ENCODE results near the gene CASK.

DNA sequence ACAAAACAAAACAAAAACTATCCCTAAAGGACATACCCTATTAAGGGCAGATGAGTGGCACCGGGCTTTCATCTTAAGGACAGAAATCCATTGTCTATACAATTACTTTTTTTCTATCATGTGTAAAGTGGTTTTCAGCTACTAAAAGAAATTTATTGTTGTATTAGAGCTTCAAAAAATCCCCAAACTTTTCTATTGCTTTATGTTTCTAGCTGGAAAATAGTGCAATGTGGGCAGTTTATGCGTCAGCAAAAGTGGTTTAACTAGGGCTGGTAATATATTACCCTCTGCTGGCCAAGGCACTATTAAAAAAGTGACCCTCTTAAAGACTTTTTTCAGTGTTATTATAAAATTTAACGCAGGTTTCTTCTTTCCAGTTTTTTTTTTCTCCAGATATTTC, 214.9 kb downstream of the CASK start:
- TF ChIP-seq, protein P1, sequence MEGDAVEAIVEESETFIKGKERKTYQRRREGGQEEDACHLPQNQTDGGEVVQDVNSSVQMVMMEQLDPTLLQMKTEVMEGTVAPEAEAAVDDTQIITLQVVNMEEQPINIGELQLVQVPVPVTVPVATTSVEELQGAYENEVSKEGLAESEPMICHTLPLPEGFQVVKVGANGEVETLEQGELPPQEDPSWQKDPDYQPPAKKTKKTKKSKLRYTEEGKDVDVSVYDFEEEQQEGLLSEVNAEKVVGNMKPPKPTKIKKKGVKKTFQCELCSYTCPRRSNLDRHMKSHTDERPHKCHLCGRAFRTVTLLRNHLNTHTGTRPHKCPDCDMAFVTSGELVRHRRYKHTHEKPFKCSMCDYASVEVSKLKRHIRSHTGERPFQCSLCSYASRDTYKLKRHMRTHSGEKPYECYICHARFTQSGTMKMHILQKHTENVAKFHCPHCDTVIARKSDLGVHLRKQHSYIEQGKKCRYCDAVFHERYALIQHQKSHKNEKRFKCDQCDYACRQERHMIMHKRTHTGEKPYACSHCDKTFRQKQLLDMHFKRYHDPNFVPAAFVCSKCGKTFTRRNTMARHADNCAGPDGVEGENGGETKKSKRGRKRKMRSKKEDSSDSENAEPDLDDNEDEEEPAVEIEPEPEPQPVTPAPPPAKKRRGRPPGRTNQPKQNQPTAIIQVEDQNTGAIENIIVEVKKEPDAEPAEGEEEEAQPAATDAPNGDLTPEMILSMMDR (IDR thresholded peaks at IDR 0.05), result no peak
- TF ChIP-seq POLR2A (IDR thresholded peaks at IDR 0.05), result no peak

All from thyroid gland (tissue), 4 donors.